Measurements from ENCODE around the gene FSTL4.

- TF ChIP-seq SMC3 (IDR thresholded peaks at IDR 0.05; ENCODE audit: low read depth, low read length) (no peak), POLR2A (IDR thresholded peaks at IDR 0.05; ENCODE audit: low read depth, low read length) (no peak), RFX5 (IDR thresholded peaks at IDR 0.05; ENCODE audit: low read depth, low read length) (no peak), MXI1 (IDR thresholded peaks at IDR 0.05; ENCODE audit: borderline replicate concordance, low read depth, low read length) (no peak), CHD1 (IDR thresholded peaks at IDR 0.05; ENCODE audit: low read depth, low read length) (no peak), FOS (IDR thresholded peaks at IDR 0.05; ENCODE audit: low read depth, low read length) (no peak), CTCF (conservative IDR thresholded peaks at IDR 0.05; ENCODE audit: low read depth, low read length) (no peak)
Measured at GRCh38 chr5:133450286-133450685, 162.1 kb downstream of the FSTL4 start.

Data from IMR-90 (cell line).